Neural cell (in vitro differentiated cells): ENCODE results near the gene MEGF6. TPM values are rescaled to one million over a fixed set of nuclear protein-coding genes. Genes with fewer than 3 reads are reported as not detected.

Experiments used
- H2AFZ ChIP-seq: fragments of 200-600, 300-800 bp; sonication (generic), shearing (Covaris generic); 2 replicates; pipeline ENCODE4 v1.6.0; 2014; ENCODE audit warnings: low read depth, mild to moderate bottlenecking, antibody characterized with exemption, low read length, moderate library complexity
- H3F3A ChIP-seq: fragments of 200-600 bp; shearing (Covaris generic); 2 replicates; pipeline ENCODE4 v1.6.1; 2016; ENCODE audit warnings: mild to moderate bottlenecking, moderate library complexity, mixed read lengths, antibody characterized with exemption, low read length; ENCODE audit not compliant: insufficient read depth, poor library complexity, severe bottlenecking
- H3K27ac ChIP-seq: fragments of 200-600, 300-800 bp; sonication (generic), shearing (Covaris generic); 2 replicates; pipeline ENCODE4 v1.5.1; 2014; ENCODE audit warnings: mild to moderate bottlenecking, low read length, moderate library complexity
- H3K27me3 ChIP-seq: fragments of 300-800, 200-600 bp; sonication (generic), shearing (Covaris generic); 2 replicates; pipeline ENCODE4 v1.6.0; 2014; ENCODE audit warnings: mild to moderate bottlenecking, low read depth, low read length, moderate library complexity; ENCODE audit not compliant: insufficient read depth
- H3K36me3 ChIP-seq: fragments of 300-800, 200-600 bp; sonication (generic), shearing (Covaris generic); 2 replicates; pipeline ENCODE4 v1.5.1; 2014; ENCODE audit warnings: mild to moderate bottlenecking, antibody characterized with exemption, low read length, moderate library complexity; ENCODE audit not compliant: insufficient read depth
- H3K4me2 ChIP-seq: fragments of 300-800, 200-600 bp; sonication (generic), shearing (Covaris generic); 2 replicates; pipeline ENCODE4 v1.6.0; 2014; ENCODE audit warnings: mild to moderate bottlenecking, low read length
- H3K4me3 ChIP-seq: fragments of 300-800, 200-600 bp; sonication (generic), shearing (Covaris generic); 2 replicates; pipeline ENCODE4 v1.5.1; 2014; ENCODE audit warnings: mild to moderate bottlenecking, low read length, moderate library complexity
- H3K79me2 ChIP-seq: fragments of 200-600 bp; shearing (Covaris generic); replicated peaks from 2 replicates; pipeline ENCODE4 v1.6.0; 2014; ENCODE audit warnings: mild to moderate bottlenecking, low read length, moderate library complexity; ENCODE audit not compliant: insufficient read depth
- H3K9ac ChIP-seq: fragments of 300-800, 200-600 bp; sonication (generic), shearing (Covaris generic); 2 replicates; pipeline ENCODE4 v1.6.1; 2016; ENCODE audit warnings: mild to moderate bottlenecking, low read length, mixed read lengths
- H3K9me2 ChIP-seq: fragments of 200-600 bp; shearing (Covaris generic); 2 replicates; pipeline ENCODE4 v1.6.1; 2016; ENCODE audit warnings: mild to moderate bottlenecking, low read length, mixed read lengths; ENCODE audit not compliant: insufficient read depth
- H3K9me3 ChIP-seq: fragments of 200-600, 300-800 bp; sonication (generic), shearing (Covaris generic); 2 replicates; pipeline ENCODE4 v1.6.1; 2016; ENCODE audit warnings: mild to moderate bottlenecking, mixed run types, low read length, moderate library complexity, mixed read lengths
- H4K20me1 ChIP-seq: fragments of 200-600 bp; shearing (Covaris generic); 2 replicates; pipeline ENCODE4 v1.6.1; 2016; ENCODE audit warnings: mild to moderate bottlenecking, mixed run types; ENCODE audit not compliant: insufficient read depth
- EP300 ChIP-seq: fragments of 450-650 bp; conservative IDR thresholded peaks from 2 replicates; pipeline ENCODE4 v1.6.1; 2014; ENCODE audit warnings: antibody characterized with exemption, mild to moderate bottlenecking, moderate library complexity; ENCODE audit not compliant: poor library complexity, severe bottlenecking
- EZH2 ChIP-seq: fragments of 200-600, 300-800 bp; shearing (Covaris generic), sonication (generic); IDR thresholded peaks from 2 replicates; pipeline ENCODE4 v1.6.1; 2014; ENCODE audit warnings: antibody characterized with exemption, low read length, borderline replicate concordance, mild to moderate bottlenecking; ENCODE audit not compliant: insufficient read depth, poor library complexity, severe bottlenecking
- MXI1 ChIP-seq: fragments of 450-650 bp; conservative IDR thresholded peaks from 2 replicates; pipeline ENCODE4 v1.6.1; 2014; ENCODE audit warnings: antibody characterized with exemption, mild to moderate bottlenecking; ENCODE audit not compliant: poor library complexity, severe bottlenecking
- POLR2AphosphoS5 ChIP-seq: IDR thresholded peaks from 2 replicates; pipeline ENCODE4 v1.6.1; 2012
- RAD21 ChIP-seq: fragments of 450-650 bp; conservative IDR thresholded peaks from 2 replicates; pipeline ENCODE4 v1.6.1; 2014; ENCODE audit warnings: antibody characterized with exemption, mild to moderate bottlenecking, moderate library complexity
- SMC3 ChIP-seq: fragments of 450-650 bp; conservative IDR thresholded peaks from 2 replicates; pipeline ENCODE4 v1.6.1; 2014; ENCODE audit warnings: antibody characterized with exemption, mild to moderate bottlenecking, moderate library complexity; ENCODE audit not compliant: poor library complexity
- TAF1 ChIP-seq: IDR thresholded peaks from 2 replicates; pipeline ENCODE4 v1.6.1; 2012; ENCODE audit warnings: low read depth
- polyA plus RNA-seq: library from polyadenylated mRNA; depleted of rRNA; stranded (reverse); fragments of >200 nt; gene quantifications from 2 replicates; pipeline ENCODE4 v1.2.3, GENCODE V29; 2014
- TF ChIP-seq, protein P1 (sequence below): IDR thresholded peaks from 2 replicates; pipeline ENCODE4 v1.6.1; 2012; ENCODE audit warnings: borderline replicate concordance
- TF ChIP-seq, protein P2 (sequence below): fragments of 450-650 bp; IDR thresholded peaks from 2 replicates; pipeline ENCODE4 v1.5.1; 2014; ENCODE audit warnings: antibody characterized with exemption, mild to moderate bottlenecking, moderate library complexity; ENCODE audit not compliant: poor library complexity, severe bottlenecking

The MEGF6 gene
- polyA plus RNA-seq, 1 donor from 2014 or later, result 6.0 TPM

DNA sequence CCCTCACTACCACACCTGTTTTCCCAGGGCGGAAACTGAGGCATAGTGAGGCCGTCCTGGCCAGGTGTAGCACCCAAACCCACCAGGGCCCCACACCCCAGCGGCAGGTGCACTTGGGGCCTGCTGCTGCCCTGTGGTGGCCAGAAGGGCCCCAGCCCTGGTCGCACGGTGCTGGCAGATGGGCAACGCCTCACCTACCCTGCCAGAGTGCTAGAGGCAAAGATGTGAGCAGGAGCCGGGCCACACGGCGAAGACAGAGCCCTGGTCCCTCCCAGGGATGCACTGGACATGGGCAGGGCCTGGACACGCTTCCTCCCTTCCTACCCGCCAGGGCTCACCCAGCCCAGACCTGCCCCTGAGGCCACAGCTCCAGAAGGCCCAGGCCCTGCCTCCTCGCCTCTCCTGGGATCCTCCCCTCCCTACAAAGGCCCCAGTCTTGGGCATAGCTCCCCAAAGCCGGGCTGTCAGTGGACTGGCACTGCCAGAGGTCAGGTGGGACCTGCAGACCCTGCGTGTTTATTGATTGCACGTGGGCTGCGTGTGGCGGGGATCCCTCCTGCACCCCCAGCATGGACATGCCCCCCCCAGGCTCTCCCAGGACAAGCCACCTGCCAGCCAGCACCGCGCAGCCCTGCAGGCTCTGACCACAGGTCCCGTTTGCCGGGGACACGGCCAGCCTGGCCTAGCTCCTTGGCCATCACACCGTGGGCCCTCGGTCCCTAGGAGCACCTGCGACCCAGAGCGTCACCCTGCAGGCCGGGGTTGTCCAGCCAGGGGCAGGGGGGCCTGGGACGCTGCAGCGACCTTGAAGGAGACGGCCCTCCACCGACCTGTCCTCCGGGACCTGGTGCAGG lies 44.1 kb downstream of the MEGF6 start:
- no peak overlapping the region for H3K27ac ChIP-seq
- H3K4me3 ChIP-seq, result no peak overlapping the region
- H3K36me3 ChIP-seq, result no peaks in the 10 kb centered on the region
- H3K27me3 ChIP-seq, result no peaks in the 10 kb centered on the region
- H3K9ac ChIP-seq, result no peak overlapping the region
- no peaks in the 10 kb centered on the region for H3K9me2 ChIP-seq
- H3K9me3 ChIP-seq, result no peaks in the 10 kb centered on the region
- no peak overlapping the region for H3K4me2 ChIP-seq
- no peaks in the 10 kb centered on the region for H3F3A ChIP-seq
- no peaks in the 10 kb centered on the region for H4K20me1 ChIP-seq
- no peak for TF ChIP-seq TAF1
- TF ChIP-seq, protein P1, sequence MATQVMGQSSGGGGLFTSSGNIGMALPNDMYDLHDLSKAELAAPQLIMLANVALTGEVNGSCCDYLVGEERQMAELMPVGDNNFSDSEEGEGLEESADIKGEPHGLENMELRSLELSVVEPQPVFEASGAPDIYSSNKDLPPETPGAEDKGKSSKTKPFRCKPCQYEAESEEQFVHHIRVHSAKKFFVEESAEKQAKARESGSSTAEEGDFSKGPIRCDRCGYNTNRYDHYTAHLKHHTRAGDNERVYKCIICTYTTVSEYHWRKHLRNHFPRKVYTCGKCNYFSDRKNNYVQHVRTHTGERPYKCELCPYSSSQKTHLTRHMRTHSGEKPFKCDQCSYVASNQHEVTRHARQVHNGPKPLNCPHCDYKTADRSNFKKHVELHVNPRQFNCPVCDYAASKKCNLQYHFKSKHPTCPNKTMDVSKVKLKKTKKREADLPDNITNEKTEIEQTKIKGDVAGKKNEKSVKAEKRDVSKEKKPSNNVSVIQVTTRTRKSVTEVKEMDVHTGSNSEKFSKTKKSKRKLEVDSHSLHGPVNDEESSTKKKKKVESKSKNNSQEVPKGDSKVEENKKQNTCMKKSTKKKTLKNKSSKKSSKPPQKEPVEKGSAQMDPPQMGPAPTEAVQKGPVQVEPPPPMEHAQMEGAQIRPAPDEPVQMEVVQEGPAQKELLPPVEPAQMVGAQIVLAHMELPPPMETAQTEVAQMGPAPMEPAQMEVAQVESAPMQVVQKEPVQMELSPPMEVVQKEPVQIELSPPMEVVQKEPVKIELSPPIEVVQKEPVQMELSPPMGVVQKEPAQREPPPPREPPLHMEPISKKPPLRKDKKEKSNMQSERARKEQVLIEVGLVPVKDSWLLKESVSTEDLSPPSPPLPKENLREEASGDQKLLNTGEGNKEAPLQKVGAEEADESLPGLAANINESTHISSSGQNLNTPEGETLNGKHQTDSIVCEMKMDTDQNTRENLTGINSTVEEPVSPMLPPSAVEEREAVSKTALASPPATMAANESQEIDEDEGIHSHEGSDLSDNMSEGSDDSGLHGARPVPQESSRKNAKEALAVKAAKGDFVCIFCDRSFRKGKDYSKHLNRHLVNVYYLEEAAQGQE, result no peak
- no peak for TF ChIP-seq MXI1
- TF ChIP-seq EZH2, result no peak
- TF ChIP-seq, protein P2, sequence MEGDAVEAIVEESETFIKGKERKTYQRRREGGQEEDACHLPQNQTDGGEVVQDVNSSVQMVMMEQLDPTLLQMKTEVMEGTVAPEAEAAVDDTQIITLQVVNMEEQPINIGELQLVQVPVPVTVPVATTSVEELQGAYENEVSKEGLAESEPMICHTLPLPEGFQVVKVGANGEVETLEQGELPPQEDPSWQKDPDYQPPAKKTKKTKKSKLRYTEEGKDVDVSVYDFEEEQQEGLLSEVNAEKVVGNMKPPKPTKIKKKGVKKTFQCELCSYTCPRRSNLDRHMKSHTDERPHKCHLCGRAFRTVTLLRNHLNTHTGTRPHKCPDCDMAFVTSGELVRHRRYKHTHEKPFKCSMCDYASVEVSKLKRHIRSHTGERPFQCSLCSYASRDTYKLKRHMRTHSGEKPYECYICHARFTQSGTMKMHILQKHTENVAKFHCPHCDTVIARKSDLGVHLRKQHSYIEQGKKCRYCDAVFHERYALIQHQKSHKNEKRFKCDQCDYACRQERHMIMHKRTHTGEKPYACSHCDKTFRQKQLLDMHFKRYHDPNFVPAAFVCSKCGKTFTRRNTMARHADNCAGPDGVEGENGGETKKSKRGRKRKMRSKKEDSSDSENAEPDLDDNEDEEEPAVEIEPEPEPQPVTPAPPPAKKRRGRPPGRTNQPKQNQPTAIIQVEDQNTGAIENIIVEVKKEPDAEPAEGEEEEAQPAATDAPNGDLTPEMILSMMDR, result no peak
- no peak for TF ChIP-seq EP300
- no peak for TF ChIP-seq RAD21
- no peak for TF ChIP-seq SMC3
- H2AFZ ChIP-seq, result no peak overlapping the region
- no peaks in the 10 kb centered on the region for H3K79me2 ChIP-seq

DNA sequence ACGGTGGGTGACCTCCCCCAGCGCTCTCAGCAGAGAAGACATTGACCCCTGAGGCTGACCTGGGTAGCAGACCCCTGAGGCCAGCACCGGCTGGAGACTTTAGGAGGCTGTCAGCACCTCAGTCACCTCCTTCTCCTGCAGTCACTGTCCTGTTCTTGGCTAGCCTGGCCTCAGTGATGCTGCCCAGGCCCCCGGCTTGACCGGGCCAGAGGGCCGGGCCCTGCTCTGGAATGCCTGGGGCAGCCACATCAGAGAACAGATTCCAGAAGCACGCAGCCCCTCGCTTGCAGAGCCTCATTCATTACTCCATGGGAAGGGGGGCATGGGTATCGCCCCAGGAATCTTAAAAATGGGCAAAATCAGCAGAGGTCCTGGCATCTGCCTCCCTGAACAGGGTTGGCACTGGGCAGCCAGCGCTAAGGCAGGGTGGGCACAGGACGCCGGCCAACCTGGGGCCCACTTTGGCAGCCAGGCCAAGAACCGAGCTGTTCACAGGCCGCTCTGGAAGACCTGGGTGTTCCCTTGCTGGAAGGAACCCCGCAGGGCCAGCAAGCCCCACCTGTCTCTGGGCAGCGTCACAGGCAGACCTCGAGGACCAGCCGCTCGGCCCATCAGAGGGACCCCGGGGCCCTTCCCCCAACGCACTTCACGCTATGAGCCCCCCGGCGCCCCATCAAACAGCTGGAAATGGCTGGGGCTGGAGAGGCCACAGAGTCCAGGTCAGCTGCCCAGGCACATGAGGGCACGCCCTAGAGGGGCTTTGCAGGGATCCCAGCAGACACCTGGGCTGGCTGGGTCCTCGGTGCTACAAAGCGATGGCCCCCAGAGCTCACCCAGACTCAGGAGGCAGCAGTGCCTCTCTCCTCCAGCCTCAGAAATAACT lies 45.1 kb downstream of the MEGF6 start:
- Histone ChIP-seq H3F3A (no peaks in the 10 kb centered on the region), H3K9me2 (no peaks in the 10 kb centered on the region), H3K27me3 (no peaks in the 10 kb centered on the region), H4K20me1 (no peaks in the 10 kb centered on the region), H2AFZ (no peak overlapping the region), H3K9ac (no peak overlapping the region), H3K9me3 (no peaks in the 10 kb centered on the region), H3K4me2 (no peak overlapping the region), H3K4me3 (no peak overlapping the region), H3K36me3 (no peaks in the 10 kb centered on the region), H3K79me2 (no peaks in the 10 kb centered on the region), H3K27ac (no peak overlapping the region)
- TF ChIP-seq, protein P2, result no peak
- TF ChIP-seq MXI1 (no peak), EZH2 (no peak), SMC3 (no peak), EP300 (no peak), POLR2AphosphoS5 (no peak), TAF1 (no peak), RAD21 (no peak)
- TF ChIP-seq, protein P1, result no peak
